ENCODE results near the gene SRPRA. TPM values are rescaled to one million over a fixed set of nuclear protein-coding genes. Genes with fewer than 3 reads are reported as not detected.

The SRPRA gene
- total RNA-seq = 96.0 and 103 TPM in 2 replicates

GRCh38 chr11:126268708-126269579 is at the start of gene SRPRA, which contains the start of gene FOXRED1:
TSS of gene SRPRA (minus strand) at chr11:126268895. CDS start at chr11:126268804, 91 bp downstream.
TSS of gene FOXRED1 (plus strand) at chr11:126269154. CDS start at chr11:126269207, 53 bp downstream.

DNA sequence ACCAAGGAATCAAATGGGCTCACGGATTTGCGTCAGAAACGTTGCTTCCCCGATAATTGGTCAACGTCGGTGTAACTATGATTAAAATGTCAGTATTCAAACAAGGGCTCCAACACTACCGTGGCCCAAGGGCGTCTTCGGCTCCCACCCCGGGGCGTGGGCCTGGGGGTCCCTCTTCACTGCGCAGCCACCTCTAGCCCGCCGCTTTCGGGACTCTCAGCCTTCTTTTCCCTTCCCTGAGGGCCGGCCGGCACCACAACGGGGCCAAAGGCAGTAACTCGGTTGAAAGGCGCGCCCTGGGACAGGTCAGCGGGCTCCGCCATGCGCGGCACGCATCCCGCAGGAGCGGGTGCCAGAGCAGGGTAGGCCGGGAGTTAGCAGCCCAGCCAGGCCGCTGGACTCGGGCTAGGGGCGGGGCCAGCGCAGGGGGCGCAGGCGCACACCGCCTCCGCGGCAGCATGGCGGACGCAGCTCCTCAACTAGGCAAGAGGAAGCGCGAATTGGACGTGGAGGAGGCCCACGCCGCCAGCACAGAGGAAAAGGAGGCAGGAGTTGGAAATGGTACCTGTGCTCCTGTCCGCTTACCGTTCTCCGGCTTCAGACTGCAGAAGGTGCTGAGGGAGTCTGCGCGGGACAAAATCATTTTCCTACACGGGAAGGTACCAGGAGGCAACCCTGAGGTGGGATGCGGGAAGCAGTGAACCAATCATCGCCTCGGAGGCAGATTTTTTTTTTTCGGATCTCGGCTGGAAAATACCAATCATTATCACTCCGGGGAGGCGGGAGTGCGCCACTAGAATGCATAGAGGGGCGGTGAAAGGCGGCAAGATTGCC is 35.1 kb upstream of the SRPRA start, which contains the start of gene DCPS:
Gene DCPS (plus strand): TSS at position 438 of the 834 bp plus-strand sequence. CDS start 21 bp downstream, at position 459.

DNA sequence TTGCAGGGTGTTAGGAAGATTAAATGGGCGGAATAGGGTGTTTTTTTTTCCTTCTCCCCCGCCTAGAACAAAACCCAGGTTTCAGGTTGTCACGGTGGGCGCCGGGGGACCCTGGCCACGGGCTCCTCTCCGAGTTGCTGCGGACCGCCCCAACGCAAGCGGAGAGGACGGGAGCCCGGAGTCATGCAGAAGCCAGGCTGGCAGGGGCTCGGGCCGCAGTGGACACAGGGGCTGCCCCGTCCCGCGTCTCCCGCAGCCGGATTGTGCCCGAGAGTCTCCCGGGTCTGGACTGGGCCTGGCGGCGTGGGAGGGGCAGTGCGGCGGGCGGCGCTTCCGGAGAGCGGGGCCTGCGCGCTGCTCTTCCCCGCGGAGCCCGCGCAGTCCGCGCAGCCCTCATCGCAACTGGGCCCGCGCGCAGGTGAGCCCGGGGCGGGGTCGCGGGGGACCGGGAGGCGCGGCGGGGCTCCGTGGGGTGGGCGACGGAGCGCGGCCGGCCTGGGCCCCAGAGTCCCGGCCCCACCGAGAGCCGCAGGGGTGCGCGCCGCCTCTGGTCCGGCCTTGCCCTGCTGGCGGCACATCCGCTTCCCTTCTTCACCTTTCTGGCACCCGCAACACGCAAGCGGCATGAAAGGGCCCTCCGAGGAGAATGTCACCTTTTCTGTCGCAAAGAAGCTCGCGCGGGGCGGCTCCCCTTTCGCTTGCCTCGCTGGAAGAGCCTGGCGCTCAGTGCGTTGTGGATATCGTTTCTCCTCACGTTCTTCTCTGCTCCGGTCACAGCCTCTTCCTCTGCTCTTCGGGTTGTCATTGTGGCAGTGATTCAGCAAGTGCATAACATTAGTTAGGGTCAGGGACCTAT is 14.3 kb upstream of the SRPRA start, which contains the start of gene TIRAP:
Gene TIRAP (plus strand): TSS at position 358 of the 856 bp plus-strand sequence. CDS start 7,802 bp downstream, outside the sequence.

Small RNA genes lying within 50 kb of the gene (small RNA-seq; reads per million reads assigned to genes)
- gene RN7SL351P (not detected), gene RNU4-86P (not detected)

Other genes with a start within 250 kb of the SRPRA start
- 3.3 and 4.7 TPM in 2 replicates for gene CDON, start 206.0 kb downstream of the SRPRA start, total RNA-seq
- 37.7 and 46.1 TPM in 2 replicates for gene RPUSD4, start 57.2 kb downstream of the SRPRA start, total RNA-seq
- 41.1 and 47.4 TPM in 2 replicates for gene FAM118B, start 57.1 kb downstream of the SRPRA start, total RNA-seq
- 13.0 and 13.1 TPM in 2 replicates for gene FOXRED1, start 259 bp upstream of the SRPRA start, total RNA-seq
- 8.1 and 9.5 TPM in 2 replicates for gene TIRAP, start 14.2 kb upstream of the SRPRA start, total RNA-seq
- gene DCPS, start 35.2 kb upstream of the SRPRA start, total RNA-seq = 11.1 and 15.3 TPM in 2 replicates
- gene ST3GAL4, start 86.8 kb upstream of the SRPRA start, total RNA-seq = 12.8 and 17.0 TPM in 2 replicates

Measured in vein endothelial cell (primary cell).